HepG2 (cell line): ENCODE data around the gene OSCP1. TPM values are rescaled to one million over a fixed set of nuclear protein-coding genes. Genes with fewer than 3 reads are reported as not detected.

Experiments
- ELK4 ChIP-seq: sonication (generic); formaldehyde crosslinking; IDR thresholded peaks from 2 replicates; pipeline ENCODE4 v1.9.0; 2021; ENCODE audit warnings: missing genetic modification reagents, borderline replicate concordance
- FOXO1 ChIP-seq: sonication (generic); formaldehyde crosslinking; IDR thresholded peaks from 2 replicates; pipeline ENCODE4 v1.4.0; 2020; ENCODE audit warnings: missing genetic modification reagents
- JDP2 ChIP-seq: sonication (generic); formaldehyde crosslinking; IDR thresholded peaks from 2 replicates; pipeline ENCODE4 v1.8.1; 2022; ENCODE audit warnings: missing genetic modification reagents, borderline replicate concordance
- YEATS4 ChIP-seq: sonication (generic); formaldehyde crosslinking; IDR thresholded peaks from 2 replicates; pipeline ENCODE4 v1.4.0; 2020; ENCODE audit warnings: missing genetic modification reagents, borderline replicate concordance
- ZBTB25 ChIP-seq: IDR thresholded peaks from 2 replicates; pipeline ENCODE4 v1.6.1; 2018; ENCODE audit warnings: missing genetic modification reagents
- ZBTB8A ChIP-seq: sonication (generic); formaldehyde crosslinking; IDR thresholded peaks from 2 replicates; pipeline ENCODE4 v1.4.0; 2020; ENCODE audit warnings: mild to moderate bottlenecking, low read depth, missing genetic modification reagents, borderline replicate concordance
- ZNF577 ChIP-seq: sonication (generic); formaldehyde crosslinking; IDR thresholded peaks from 2 replicates; pipeline ENCODE4 v1.4.0; 2020; ENCODE audit warnings: mild to moderate bottlenecking, low read depth, missing genetic modification reagents, borderline replicate concordance
- polyA plus RNA-seq, 8 experiments: library from polyadenylated mRNA; depleted of rRNA in 3 of 8; stranded (reverse) in 7 of 8; unstranded in 1 of 8; fragments of >200 nt; fragmentation: Illumina TruSeq in 4 of 8; extraction: Trizol in 4 of 8; gene quantifications; 2 replicates each; pipeline versions ENCODE4 v1.2.1 to v1.2.3, GENCODE V29; 2011 to 2016; ENCODE audit warnings: low read depth in 4 of 8, missing spikeins in 1 of 8, mixed read lengths in 1 of 8; ENCODE audit not compliant: insufficient read depth in 1 of 8
- total RNA-seq, 5 experiments: library from RNA; depleted of rRNA; stranded (reverse); fragments of >200 nt; fragmentation: Illumina TruSeq; extraction: Trizol; gene quantifications; 2 replicates each; pipeline ENCODE4 v1.2.3, GENCODE V29; 2016; ENCODE audit warnings: low read depth in 1 of 5
- TF ChIP-seq, protein P1 (sequence below): sonication (generic); formaldehyde crosslinking; IDR thresholded peaks from 2 replicates; pipeline ENCODE4 v1.4.0; 2020; ENCODE audit warnings: mild to moderate bottlenecking, missing genetic modification reagents
- TF ChIP-seq, protein P2 (sequence below): sonication (generic); formaldehyde crosslinking; IDR thresholded peaks from 2 replicates; pipeline ENCODE4 v1.4.0; 2020; ENCODE audit warnings: missing genetic modification reagents
- TF ChIP-seq, protein P3 (sequence below): sonication (generic); formaldehyde crosslinking; IDR thresholded peaks from 2 replicates; pipeline ENCODE4 v1.8.1; 2022; ENCODE audit warnings: mild to moderate bottlenecking, missing genetic modification reagents
- TF ChIP-seq, protein P4 (sequence below): sonication (generic); formaldehyde crosslinking; IDR thresholded peaks from 2 replicates; pipeline ENCODE4 v1.4.0; 2020; ENCODE audit warnings: missing genetic modification reagents

OSCP1 gene
- total and polyA plus RNA-seq, 2 of the 13 experiments (the other 11 are each of a cell fraction or from before 2014, with no cell fraction given), result 0.60 to 0.84 TPM

DNA sequence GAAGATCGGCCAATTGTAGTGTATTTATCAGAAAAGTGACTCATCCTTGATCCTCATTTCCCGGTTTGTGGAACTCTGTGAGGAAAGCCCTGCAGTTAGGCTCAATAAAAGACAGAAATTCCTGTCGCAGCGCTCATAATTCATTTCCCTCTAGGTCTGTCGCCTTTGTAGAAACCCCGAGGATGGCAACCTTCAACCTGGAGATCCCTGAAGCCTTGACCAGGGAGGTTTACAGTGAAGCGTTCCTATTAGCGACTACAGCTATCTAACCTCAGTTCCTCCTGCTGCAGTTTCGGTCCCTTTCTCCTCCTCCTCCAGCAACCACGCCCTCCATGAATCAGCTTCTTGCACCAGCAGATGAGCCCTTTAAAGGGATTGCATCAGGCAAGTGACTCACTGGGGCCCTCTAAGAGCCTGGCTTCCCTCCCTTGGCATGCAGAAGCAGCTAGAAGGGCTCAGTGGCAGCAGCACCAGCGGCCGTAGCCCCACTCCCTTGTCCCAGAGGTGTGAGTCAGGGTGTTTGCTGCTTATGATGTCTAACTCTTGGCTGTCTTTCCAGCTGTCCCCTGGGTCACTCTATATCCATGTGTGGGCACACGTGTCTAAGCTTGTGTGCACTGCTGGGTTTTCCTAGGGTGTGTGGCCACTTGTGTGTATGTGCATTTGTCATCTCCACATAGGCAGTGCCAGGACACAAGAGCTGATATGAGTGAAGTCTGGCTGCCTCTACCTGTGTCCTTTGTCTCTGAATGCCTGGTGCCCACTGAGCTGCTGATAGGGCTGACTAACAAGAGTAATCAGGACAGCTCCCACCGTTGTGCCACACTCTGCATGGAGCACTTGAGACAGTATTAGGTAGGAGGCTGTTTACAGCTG is 63.7 kb downstream of the OSCP1 start (continued):
- TF ChIP-seq, protein P1, sequence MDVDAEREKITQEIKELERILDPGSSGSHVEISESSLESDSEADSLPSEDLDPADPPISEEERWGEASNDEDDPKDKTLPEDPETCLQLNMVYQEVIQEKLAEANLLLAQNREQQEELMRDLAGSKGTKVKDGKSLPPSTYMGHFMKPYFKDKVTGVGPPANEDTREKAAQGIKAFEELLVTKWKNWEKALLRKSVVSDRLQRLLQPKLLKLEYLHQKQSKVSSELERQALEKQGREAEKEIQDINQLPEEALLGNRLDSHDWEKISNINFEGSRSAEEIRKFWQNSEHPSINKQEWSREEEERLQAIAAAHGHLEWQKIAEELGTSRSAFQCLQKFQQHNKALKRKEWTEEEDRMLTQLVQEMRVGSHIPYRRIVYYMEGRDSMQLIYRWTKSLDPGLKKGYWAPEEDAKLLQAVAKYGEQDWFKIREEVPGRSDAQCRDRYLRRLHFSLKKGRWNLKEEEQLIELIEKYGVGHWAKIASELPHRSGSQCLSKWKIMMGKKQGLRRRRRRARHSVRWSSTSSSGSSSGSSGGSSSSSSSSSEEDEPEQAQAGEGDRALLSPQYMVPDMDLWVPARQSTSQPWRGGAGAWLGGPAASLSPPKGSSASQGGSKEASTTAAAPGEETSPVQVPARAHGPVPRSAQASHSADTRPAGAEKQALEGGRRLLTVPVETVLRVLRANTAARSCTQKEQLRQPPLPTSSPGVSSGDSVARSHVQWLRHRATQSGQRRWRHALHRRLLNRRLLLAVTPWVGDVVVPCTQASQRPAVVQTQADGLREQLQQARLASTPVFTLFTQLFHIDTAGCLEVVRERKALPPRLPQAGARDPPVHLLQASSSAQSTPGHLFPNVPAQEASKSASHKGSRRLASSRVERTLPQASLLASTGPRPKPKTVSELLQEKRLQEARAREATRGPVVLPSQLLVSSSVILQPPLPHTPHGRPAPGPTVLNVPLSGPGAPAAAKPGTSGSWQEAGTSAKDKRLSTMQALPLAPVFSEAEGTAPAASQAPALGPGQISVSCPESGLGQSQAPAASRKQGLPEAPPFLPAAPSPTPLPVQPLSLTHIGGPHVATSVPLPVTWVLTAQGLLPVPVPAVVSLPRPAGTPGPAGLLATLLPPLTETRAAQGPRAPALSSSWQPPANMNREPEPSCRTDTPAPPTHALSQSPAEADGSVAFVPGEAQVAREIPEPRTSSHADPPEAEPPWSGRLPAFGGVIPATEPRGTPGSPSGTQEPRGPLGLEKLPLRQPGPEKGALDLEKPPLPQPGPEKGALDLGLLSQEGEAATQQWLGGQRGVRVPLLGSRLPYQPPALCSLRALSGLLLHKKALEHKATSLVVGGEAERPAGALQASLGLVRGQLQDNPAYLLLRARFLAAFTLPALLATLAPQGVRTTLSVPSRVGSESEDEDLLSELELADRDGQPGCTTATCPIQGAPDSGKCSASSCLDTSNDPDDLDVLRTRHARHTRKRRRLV (CRISPR knock-in tag), result no peak
- no peak for TF ChIP-seq JDP2 (CRISPR knock-in tag)
- peak; percentile 53; the same call in 1 of the 2 replicates for TF ChIP-seq ZBTB25 (CRISPR knock-in tag)
- TF ChIP-seq, protein P2, sequence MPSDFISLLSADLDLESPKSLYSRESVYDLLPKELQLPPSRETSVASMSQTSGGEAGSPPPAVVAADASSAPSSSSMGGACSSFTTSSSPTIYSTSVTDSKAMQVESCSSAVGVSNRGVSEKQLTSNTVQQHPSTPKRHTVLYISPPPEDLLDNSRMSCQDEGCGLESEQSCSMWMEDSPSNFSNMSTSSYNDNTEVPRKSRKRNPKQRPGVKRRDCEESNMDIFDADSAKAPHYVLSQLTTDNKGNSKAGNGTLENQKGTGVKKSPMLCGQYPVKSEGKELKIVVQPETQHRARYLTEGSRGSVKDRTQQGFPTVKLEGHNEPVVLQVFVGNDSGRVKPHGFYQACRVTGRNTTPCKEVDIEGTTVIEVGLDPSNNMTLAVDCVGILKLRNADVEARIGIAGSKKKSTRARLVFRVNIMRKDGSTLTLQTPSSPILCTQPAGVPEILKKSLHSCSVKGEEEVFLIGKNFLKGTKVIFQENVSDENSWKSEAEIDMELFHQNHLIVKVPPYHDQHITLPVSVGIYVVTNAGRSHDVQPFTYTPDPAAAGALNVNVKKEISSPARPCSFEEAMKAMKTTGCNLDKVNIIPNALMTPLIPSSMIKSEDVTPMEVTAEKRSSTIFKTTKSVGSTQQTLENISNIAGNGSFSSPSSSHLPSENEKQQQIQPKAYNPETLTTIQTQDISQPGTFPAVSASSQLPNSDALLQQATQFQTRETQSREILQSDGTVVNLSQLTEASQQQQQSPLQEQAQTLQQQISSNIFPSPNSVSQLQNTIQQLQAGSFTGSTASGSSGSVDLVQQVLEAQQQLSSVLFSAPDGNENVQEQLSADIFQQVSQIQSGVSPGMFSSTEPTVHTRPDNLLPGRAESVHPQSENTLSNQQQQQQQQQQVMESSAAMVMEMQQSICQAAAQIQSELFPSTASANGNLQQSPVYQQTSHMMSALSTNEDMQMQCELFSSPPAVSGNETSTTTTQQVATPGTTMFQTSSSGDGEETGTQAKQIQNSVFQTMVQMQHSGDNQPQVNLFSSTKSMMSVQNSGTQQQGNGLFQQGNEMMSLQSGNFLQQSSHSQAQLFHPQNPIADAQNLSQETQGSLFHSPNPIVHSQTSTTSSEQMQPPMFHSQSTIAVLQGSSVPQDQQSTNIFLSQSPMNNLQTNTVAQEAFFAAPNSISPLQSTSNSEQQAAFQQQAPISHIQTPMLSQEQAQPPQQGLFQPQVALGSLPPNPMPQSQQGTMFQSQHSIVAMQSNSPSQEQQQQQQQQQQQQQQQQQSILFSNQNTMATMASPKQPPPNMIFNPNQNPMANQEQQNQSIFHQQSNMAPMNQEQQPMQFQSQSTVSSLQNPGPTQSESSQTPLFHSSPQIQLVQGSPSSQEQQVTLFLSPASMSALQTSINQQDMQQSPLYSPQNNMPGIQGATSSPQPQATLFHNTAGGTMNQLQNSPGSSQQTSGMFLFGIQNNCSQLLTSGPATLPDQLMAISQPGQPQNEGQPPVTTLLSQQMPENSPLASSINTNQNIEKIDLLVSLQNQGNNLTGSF (CRISPR knock-in tag), result no peak
- TF ChIP-seq ZBTB8A (CRISPR knock-in tag), result no peak
- no peak for TF ChIP-seq ELK4 (CRISPR knock-in tag)
- TF ChIP-seq YEATS4, result peak; percentile 87
- TF ChIP-seq, protein P3, sequence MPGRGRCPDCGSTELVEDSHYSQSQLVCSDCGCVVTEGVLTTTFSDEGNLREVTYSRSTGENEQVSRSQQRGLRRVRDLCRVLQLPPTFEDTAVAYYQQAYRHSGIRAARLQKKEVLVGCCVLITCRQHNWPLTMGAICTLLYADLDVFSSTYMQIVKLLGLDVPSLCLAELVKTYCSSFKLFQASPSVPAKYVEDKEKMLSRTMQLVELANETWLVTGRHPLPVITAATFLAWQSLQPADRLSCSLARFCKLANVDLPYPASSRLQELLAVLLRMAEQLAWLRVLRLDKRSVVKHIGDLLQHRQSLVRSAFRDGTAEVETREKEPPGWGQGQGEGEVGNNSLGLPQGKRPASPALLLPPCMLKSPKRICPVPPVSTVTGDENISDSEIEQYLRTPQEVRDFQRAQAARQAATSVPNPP, result no peak
- no peak for TF ChIP-seq ZNF577
- TF ChIP-seq FOXO1, result no peak; the same call in 1 of the 2 replicates
- TF ChIP-seq, protein P4, sequence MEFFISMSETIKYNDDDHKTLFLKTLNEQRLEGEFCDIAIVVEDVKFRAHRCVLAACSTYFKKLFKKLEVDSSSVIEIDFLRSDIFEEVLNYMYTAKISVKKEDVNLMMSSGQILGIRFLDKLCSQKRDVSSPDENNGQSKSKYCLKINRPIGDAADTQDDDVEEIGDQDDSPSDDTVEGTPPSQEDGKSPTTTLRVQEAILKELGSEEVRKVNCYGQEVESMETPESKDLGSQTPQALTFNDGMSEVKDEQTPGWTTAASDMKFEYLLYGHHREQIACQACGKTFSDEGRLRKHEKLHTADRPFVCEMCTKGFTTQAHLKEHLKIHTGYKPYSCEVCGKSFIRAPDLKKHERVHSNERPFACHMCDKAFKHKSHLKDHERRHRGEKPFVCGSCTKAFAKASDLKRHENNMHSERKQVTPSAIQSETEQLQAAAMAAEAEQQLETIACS (CRISPR knock-in tag), result 0 out of 2 replicates have a peak, but pooled peaks have one; percentile 9
